Right renal pelvis (tissue), 4 donors: ENCODE measurements around the gene PKNOX1. TPM values are rescaled to one million over a fixed set of nuclear protein-coding genes. Genes with fewer than 3 reads are reported as not detected.
"Not testable (repeated sequence)": the region's sequence is repeated elsewhere in the genome, so short reads cannot be mapped to it uniquely, and the experiment has no call there.

Experiments
- DNase-seq, 4 donors: peaks; one replicate each; pipeline ENCODE4 v3.0.0-alpha.2; 2013; ENCODE audit warnings: low read depth in 4 of 4, low spot score in 3 of 4, missing footprints in 1 of 4
- polyA plus RNA-seq, 4 donors: library from polyadenylated mRNA; unstranded; fragments of 120-200 nt; gene quantifications; one replicate each; pipeline ENCODE4 v1.2.1, GENCODE V29; 2013; ENCODE audit not compliant: insufficient read length in 4 of 4

Gene PKNOX1
- polyA plus RNA-seq, 4 donors = 24.9 to 28.6 (median 25.9) TPM

DNA sequence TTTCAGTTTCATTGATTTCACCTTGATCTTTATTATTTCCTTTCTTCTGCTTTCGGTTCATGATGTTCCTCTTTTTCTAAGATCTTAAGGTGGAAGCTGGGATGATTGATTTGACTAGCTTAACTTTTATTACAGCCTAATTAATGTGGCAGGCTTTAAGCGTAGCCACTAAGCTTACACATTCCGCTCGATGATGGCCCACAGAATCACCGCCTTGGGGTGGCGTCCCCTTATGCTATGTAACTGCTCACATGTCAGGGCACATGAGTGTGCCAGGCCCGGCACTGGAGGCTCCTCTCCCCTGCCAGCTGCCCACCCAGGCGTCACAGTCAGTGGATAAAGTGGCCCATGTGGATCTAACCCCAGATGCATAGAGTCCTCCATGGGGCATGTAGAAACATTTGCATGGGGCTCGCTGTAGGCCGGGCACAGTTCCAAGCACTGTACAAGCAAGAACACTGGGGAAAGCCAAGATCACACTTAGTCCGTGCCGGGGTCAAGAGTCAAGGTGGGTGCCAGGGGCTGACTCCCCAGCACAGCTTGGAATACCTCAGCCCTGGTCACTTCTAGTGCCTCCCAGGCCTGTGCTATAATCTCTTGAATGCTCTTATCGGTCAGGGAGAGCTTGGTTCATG, 41.7 kb downstream of the PKNOX1 start:
- no peak for DNase-seq

- no peak for DNase-seq
Observed at GRCh38 chr21:43016728-43017127, 42.4 kb downstream of the PKNOX1 start.

GRCh38 chr21:43018519-43018918, 44.2 kb downstream of the PKNOX1 start:
- no peak for DNase-seq

GRCh38 chr21:43020177-43020576, 45.8 kb downstream of the PKNOX1 start:
- DNase-seq = no peak

- DNase-seq = no peak
Observed at GRCh38 chr21:43020771-43021170, 46.4 kb downstream of the PKNOX1 start.

DNA sequence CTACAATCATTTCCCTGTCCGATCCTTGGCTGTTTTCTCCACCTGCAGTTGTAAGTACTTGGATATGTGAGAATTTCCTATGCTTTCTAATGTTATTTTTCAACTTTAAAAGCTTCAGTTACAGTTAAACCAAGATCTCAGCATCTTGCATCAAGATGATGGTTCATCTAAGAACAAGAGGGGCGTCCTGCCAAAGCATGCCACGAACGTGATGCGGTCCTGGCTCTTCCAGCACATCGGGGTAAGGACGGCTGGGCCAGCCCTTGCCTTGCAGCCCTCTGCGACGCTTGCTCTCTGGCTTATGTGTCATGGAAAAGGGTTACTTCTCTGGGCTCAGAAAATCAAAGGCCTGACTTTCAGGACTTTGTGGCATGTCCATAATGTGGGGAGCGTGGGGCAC, 46.8 kb downstream of the PKNOX1 start:
- no peak for DNase-seq

- DNase-seq = no peak
Observed at GRCh38 chr21:43021756-43022600, 47.6 kb downstream of the PKNOX1 start.

DNA sequence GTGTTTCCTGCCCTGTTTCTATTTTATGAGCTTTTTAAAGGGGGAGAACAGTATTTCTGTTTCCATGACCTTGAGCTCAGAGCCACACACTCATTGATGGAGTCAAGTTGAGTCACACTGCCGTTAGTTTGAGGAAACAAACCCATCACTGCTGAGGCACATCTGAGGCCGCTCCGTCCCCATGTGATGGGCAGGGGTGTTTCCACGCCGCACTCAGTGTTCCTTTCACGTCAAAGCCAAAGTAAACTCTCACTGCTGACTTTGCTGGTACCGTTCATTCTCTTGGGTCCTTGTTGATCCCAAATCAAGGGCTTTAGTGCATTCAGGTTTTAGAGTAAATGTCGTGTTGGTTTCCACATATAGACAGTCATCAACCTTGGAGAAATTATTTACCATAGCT, 48.8 kb downstream of the PKNOX1 start:
- DNase-seq = no peak

DNA sequence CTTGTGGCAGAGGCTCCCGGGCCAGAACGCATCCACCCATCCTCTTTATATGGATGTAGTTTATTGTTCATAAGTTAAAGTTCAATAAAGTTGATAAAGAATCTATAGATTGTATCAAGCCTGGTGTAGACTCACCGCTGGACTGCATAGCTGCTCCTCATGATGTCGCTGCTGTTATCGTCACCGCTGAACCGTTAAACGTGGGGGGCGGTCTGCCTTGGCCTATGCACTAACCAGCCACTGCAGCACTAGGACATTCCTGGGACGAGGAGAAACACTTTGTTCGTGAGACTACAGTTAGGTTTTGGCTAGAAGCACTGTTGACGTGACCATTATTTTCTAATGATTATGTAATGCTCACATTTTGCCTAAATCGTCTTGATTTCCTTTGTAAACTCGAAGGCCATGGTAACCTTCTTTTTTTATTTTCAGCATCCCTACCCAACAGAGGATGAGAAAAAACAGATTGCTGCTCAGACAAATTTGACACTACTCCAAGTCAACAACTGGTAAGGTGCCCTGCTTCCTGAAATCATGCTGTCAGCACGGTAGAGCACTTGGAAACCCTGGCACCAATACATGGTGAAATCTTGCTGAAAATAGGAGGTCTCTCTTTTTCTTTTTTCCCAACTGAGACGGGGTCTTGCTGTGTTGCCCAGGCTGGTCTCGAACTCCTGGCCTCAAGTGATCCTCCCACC, 50.2 kb downstream of the PKNOX1 start:
- no peak for DNase-seq

- no peak for DNase-seq
Observed at GRCh38 chr21:43025636-43026180, 51.3 kb downstream of the PKNOX1 start.

DNA sequence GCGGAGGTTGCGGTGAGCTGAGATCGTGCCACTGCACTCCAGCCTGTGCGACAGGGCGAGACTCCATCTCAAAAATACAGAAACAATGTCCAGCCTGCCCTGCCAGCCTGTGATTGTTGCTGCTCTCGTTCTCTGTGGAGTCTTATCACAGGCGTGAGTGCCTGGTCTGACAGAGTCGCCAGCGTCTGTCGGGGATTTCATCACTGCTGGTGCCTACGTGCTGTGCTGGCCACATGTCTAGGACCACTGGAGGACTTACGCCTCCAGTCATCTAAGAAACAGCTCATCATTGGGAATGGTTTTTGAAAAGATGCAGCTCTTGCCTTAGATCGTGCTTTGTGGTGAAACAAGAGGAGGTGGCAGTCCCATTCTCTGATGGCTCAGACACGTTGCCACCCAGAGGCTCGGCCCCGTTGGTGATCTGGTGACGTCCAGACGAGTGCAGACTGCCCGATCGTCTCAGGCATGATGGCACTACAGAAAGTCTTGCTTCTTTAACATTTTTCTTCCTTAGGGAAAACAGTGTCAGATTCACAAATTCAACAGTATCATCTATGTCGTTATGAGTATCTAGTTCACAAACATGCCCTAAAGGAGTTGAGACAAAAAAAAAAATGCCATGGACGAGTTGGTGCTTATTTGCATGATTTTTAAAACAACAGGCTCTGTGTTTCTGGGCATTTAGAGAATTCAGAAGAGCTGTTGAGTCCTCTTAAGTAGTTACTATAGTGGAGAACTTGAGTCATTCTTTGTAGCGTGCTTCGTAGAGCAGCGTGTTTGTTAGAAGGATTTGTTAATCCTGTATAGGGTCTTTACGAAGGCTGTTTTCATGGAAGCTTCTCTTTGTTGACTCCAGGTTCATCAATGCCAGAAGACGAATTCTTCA, 53.7 kb downstream of the PKNOX1 start:
- DNase-seq = no peak

DNA sequence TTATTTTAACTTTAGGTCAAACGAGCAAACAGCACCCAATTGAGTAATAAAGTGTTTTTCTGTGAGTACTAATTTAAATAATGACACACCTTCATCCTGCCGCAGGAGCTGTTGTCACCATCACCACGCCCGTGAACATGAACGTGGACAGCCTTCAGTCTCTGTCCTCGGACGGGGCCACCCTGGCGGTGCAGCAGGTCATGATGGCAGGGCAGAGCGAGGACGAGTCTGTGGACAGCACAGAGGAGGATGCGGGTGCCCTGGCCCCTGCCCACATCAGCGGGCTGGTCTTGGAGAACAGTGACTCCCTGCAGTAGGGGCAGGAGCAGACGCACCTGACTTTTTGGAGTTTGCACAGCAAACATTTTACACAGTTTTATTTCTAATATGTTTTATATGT, 55.4 kb downstream of the PKNOX1 start:
- DNase-seq = no peak

- DNase-seq = no peak
Observed at GRCh38 chr21:43031121-43031619, 56.8 kb downstream of the PKNOX1 start.

DNA sequence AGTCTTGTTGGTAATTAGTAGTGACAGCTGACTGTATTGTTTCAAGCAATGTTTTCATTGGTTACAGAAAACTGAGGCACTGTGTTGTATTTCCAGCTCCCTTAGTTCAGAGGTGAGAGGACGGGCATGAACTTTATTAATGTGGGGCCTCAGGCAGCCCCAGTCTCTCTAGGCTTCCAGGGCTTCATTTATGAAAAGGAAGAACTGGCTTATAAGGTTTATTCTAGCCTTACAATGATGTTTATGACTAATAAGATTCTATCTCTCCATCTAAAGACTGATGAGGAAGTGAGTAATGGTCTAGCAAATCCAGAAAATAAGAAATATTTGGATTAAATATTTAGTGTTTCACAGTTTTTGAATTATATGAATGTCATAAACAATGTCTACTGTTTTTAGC, 59.7 kb downstream of the PKNOX1 start:
- no peak for DNase-seq

- DNase-seq = no peak
Observed at GRCh38 chr21:43034826-43035225, 60.5 kb downstream of the PKNOX1 start.

GRCh38 chr21:43036889-43037288, 62.5 kb downstream of the PKNOX1 start:
- not testable (repeated sequence) for DNase-seq

DNA sequence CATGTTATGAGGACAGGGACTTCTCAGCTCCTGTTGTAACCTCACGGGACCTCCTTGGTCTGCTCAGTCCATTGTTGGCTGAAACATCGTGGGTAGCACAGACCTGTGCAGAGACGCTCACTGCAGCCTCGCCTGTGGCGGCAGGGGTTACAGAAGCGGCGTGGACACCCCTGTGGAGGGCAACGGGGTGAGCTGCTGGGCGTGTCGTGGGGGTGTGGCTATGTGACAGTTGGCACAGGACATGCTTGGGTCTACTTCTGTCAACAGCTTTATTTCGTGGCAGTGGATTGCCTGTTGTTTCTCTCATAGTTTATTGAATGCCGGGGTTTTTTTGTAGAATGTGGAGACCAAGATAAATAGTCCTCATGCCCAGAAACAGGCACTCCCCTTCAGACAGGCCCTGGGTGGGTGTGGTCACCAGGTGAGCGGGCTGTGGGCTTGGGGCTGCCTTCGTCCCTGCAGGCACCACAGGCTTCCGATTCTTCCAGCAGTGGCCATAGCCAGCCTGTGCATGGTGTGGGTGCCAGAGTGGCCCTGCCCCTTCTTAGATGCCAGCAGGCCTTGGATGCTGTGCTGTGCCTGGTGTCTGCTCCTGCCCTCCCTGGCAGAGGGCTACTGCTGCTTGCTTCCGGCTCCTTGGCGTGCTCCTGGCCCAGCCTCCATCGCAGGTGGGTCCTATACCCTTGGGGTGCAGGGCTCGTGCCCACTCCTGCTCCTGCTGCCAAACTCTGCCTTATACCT, 63.7 kb downstream of the PKNOX1 start:
- not testable (repeated sequence) for DNase-seq

DNA sequence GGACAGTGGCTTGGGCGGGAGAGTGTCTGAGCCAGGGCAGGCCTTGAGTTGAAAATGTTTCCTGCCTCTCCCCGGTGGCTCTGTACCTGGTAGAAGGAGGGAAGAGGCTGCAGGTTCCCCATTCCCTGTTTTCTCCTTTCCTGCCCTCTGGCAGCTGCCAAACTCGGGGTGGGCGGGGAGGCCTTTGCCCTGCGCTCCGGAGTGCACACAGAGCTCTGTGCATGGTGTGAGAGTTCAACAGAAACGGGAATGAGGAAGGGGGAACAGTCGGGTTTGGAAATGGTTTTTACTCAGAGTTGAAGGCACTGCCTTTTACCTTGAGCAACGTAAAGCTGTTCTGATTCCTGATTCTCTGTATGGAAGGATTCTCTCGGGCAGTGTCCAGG, 64.3 kb downstream of the PKNOX1 start:
- DNase-seq = not testable (repeated sequence)

GRCh38 chr21:43042169-43042568, 67.8 kb downstream of the PKNOX1 start:
- DNase-seq = not testable (repeated sequence)
